Measurements from ENCODE around the gene INO80C. TPM values are rescaled to one million over a fixed set of nuclear protein-coding genes. Genes with fewer than 3 reads are reported as not detected.
A peak's percentile ranks its signal among the peaks of the same experiment; 100 is the strongest.

INO80C gene
- 22.7 to 25.4 TPM (median 23.7 TPM) in 3 replicates for total RNA-seq
- long read RNA-seq, transcript INO80C-202 (5 exons, 974 nt) = major isoform, 7 of 12 reads
- long read RNA-seq, partial matches to known transcripts = 1 of 12 reads
- long read RNA-seq, other reads (novel, unspliced or antisense) = 1 of 12 reads

- H3K9me3 Mint-ChIP-seq (ENCODE audit: low read depth) = peaks cover 3% of the 10 kb centered on the region
- H3K27me3 Mint-ChIP-seq (ENCODE audit: low read depth) = no peaks in the 10 kb centered on the region
- no peaks in the 10 kb centered on the region for H3K36me3 Mint-ChIP-seq (ENCODE audit: low read depth)
- peak within 1 kb of the TSS; percentile 99 for H3K27ac Mint-ChIP-seq (ENCODE audit: unreplicated experiment)
- H3K4me3 Mint-ChIP-seq (ENCODE audit: unreplicated experiment) = peak within 1 kb of the TSS; percentile 93
- peaks cover 61% of the 10 kb centered on the region for H3K4me1 Mint-ChIP-seq (ENCODE audit: low read depth)
- no peak for TF ChIP-seq CTCF (IDR thresholded peaks at IDR 0.05)
- no peak for DNase-seq (ENCODE audit: low spot score)
Measured at GRCh38 chr18:35497370-35498197, at the start of gene INO80C. Gene INO80C (minus strand): TSS chr18:35497960. CDS start chr18:35497874, 86 bp downstream.

GRCh38 chr18:35547008-35547605 lies 49.3 kb upstream of the INO80C start:
- no peak for TF ChIP-seq CTCF (IDR thresholded peaks at IDR 0.05)
- Mint-ChIP-seq H3K4me3 (ENCODE audit: unreplicated experiment) (no peak overlapping the region), H3K36me3 (ENCODE audit: low read depth) (no peaks in the 10 kb centered on the region), H3K27ac (ENCODE audit: unreplicated experiment) (no peak overlapping the region), H3K27me3 (ENCODE audit: low read depth) (no peaks in the 10 kb centered on the region), H3K9me3 (ENCODE audit: low read depth) (peaks cover 10% of the 10 kb centered on the region), H3K4me1 (ENCODE audit: low read depth) (no peaks in the 10 kb centered on the region)
- no peak for DNase-seq (ENCODE audit: low spot score)

- Mint-ChIP-seq H3K4me3 (ENCODE audit: unreplicated experiment) (no peak overlapping the region), H3K9me3 (ENCODE audit: low read depth) (peaks cover 13% of the 10 kb centered on the region), H3K4me1 (ENCODE audit: low read depth) (no peaks in the 10 kb centered on the region), H3K27me3 (ENCODE audit: low read depth) (no peaks in the 10 kb centered on the region), H3K36me3 (ENCODE audit: low read depth) (no peaks in the 10 kb centered on the region), H3K27ac (ENCODE audit: unreplicated experiment) (no peak overlapping the region)
- no peak for DNase-seq (ENCODE audit: low spot score)
- TF ChIP-seq CTCF (IDR thresholded peaks at IDR 0.05) = no peak
Measured at GRCh38 chr18:35542356-35542755, 44.6 kb upstream of the INO80C start.

GRCh38 chr18:35535297-35535696 lies 37.5 kb upstream of the INO80C start:
- Mint-ChIP-seq H3K36me3 (ENCODE audit: low read depth) (peaks cover 9% of the 10 kb centered on the region), H3K9me3 (ENCODE audit: low read depth) (peaks cover 26% of the 10 kb centered on the region), H3K27me3 (ENCODE audit: low read depth) (no peaks in the 10 kb centered on the region), H3K27ac (ENCODE audit: unreplicated experiment) (no peak overlapping the region), H3K4me3 (ENCODE audit: unreplicated experiment) (no peak overlapping the region), H3K4me1 (ENCODE audit: low read depth) (peaks cover 8% of the 10 kb centered on the region)
- no peak for TF ChIP-seq CTCF (IDR thresholded peaks at IDR 0.05)
- DNase-seq (ENCODE audit: low spot score) = no peak

- no peak overlapping the region for H3K4me3 Mint-ChIP-seq (ENCODE audit: unreplicated experiment)
- H3K4me1 Mint-ChIP-seq (ENCODE audit: low read depth) = peaks cover 8% of the 10 kb centered on the region
- DNase-seq (ENCODE audit: low spot score) = no peak
- peaks cover 9% of the 10 kb centered on the region for H3K36me3 Mint-ChIP-seq (ENCODE audit: low read depth)
- no peak for TF ChIP-seq CTCF (IDR thresholded peaks at IDR 0.05)
- H3K27ac Mint-ChIP-seq (ENCODE audit: unreplicated experiment) = peak overlapping the region; percentile 81
- peaks cover 29% of the 10 kb centered on the region for H3K9me3 Mint-ChIP-seq (ENCODE audit: low read depth)
- no peaks in the 10 kb centered on the region for H3K27me3 Mint-ChIP-seq (ENCODE audit: low read depth)
Measured at GRCh38 chr18:35533916-35534405, 36.2 kb upstream of the INO80C start.
